Fibroblast of mammary gland (primary cell): Measurements from ENCODE around the gene TMEM38B.

Source experiments
- DNase-seq: peaks from one replicate; pipeline ENCODE4 v3.0.0-alpha.2; 2010; ENCODE audit warnings: low read depth
- H3K4me3 ChIP-seq: 2 replicates; pipeline ENCODE4 v1.5.1; 2011; ENCODE audit warnings: low read depth, mild to moderate bottlenecking, low read length, moderate library complexity; ENCODE audit not compliant: control insufficient read depth
- TF ChIP-seq, protein P1 (sequence below): conservative IDR thresholded peaks from 2 replicates; pipeline ENCODE4 v1.5.1; 2011; ENCODE audit warnings: low read depth, low read length, inconsistent platforms; ENCODE audit not compliant: control insufficient read depth, insufficient read depth

Gene TMEM38B

DNA sequence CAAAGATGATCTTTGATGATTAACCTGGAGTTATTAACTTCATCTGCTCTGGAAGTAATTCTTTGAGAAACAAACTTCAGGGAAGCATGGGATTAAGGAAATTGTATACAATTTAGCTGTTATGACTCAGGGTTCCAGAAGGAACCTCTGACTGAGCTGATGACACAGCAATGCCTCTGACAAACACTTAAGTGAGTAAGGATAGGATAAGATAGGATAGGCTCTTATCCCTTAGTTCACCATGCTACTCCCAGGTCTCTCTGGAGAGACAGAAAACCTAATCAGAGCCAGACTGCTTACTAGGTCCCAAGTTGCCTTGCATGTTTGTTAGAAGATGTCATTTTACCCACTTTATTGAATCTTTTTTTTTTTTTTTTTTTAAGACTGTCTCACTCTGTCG lies 12.6 kb upstream of the TMEM38B start:
- no peak overlapping the region for H3K4me3 ChIP-seq
- peak; percentile 92 for DNase-seq
- TF ChIP-seq, protein P1, sequence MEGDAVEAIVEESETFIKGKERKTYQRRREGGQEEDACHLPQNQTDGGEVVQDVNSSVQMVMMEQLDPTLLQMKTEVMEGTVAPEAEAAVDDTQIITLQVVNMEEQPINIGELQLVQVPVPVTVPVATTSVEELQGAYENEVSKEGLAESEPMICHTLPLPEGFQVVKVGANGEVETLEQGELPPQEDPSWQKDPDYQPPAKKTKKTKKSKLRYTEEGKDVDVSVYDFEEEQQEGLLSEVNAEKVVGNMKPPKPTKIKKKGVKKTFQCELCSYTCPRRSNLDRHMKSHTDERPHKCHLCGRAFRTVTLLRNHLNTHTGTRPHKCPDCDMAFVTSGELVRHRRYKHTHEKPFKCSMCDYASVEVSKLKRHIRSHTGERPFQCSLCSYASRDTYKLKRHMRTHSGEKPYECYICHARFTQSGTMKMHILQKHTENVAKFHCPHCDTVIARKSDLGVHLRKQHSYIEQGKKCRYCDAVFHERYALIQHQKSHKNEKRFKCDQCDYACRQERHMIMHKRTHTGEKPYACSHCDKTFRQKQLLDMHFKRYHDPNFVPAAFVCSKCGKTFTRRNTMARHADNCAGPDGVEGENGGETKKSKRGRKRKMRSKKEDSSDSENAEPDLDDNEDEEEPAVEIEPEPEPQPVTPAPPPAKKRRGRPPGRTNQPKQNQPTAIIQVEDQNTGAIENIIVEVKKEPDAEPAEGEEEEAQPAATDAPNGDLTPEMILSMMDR: no peak

DNA sequence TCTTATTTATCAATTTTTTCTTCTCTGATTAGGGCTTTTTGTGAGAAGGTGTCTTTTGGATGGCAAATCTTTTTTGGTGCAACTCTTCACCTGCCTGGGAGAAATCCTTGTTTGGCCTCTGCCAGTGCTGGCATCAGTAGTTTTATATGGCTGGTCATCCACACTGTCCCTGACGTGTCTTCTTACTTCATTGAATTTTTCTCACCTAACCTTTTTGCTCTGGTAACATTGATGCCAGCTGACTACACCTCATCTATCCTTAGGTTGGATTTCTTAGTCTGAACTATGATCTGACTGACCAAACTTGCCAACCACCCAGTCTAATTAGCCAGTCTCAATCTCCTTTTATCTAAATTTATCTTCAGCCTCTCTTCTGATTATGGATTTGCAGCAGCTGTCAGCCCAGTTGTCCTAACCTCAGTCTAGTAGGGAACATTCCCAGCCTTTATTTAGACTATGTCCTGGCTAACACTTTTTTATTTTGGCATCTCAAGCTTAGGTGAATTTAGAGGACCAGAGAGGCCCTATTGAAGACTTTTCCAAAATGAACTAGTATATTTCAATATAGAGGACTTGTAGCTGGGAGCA lies 10.6 kb upstream of the TMEM38B start:
- DNase-seq: no peak
- no peak overlapping the region for H3K4me3 ChIP-seq
- TF ChIP-seq, protein P1: no peak

DNA sequence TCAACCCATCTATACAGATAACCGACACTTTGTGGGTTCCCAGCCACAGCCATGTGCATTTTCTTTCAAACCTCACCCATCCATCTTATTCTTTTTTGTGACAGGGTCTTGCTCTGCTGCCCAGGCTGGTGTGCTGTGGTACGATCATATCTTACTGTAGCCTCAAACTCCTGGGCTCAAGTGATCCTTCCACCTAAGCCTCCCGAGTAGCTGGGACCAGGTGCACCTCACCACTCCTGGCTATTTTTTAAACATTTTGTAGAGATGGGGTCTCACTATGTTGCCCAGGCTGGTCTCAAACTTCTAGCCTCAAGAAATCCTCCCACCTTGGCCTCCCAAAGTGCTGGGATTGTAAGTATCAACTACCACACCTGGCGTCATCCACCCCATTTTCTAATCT lies 7.4 kb upstream of the TMEM38B start:
- TF ChIP-seq, protein P1: no peak
- DNase-seq: no peak
- H3K4me3 ChIP-seq: no peak overlapping the region

DNA sequence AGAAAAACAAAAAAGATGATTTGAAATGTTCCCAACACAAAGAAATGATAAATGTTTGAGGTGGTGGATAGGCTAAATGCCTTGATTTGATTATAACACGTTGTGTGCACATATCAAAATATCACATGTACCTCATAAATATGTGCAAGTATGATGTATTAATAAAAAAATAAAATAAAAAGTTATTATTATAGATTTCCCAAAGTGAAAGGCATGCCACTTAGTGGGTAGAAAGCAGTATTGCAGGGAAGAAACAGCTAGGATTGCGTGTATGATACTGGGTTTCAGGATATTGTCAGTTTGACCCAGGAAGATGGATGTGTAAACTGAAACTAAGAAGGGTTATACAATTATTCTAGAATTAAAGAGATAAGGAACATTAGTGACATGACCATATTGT lies 3.6 kb upstream of the TMEM38B start:
- DNase-seq: no peak
- H3K4me3 ChIP-seq: no peak overlapping the region
- TF ChIP-seq, protein P1: peak; percentile 65

DNA sequence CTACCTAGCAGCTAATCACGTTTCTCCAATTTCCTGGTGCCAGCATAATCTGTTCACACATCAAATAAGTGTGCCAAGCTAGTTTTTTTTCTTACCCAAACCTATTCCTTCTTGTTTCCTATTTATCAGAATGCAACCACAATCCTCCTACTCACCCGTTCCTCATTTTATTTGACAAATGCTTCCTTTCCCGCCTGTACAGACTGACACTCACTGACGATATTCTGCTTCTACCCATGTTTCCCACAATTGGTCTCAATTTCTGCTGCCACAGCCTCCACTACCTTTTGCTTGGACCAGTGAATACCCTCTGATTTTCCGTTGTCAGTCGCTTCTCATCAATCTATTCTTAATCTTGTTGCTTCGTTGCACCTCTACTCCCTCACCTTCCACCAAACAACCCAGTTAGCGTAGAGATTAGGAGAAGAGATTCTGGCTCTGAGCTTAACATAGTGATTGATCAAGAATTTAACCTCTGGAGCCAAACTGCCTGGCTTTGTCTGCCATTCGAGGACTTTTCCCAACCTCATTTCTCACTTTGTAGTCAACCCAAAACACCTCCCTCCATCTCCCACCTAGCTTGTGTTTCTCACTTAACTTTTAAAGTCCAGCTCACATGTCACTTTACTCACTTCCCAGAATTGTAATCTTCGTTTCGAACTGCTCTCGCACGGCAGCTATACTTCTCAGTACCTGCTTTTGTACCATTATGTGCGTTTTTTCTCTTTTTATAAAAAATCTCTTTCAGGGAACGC lies 729 bp upstream of the TMEM38B start:
- TF ChIP-seq, protein P1: no peak
- DNase-seq: no peak
- peak overlapping the region; percentile 63 for H3K4me3 ChIP-seq

DNA sequence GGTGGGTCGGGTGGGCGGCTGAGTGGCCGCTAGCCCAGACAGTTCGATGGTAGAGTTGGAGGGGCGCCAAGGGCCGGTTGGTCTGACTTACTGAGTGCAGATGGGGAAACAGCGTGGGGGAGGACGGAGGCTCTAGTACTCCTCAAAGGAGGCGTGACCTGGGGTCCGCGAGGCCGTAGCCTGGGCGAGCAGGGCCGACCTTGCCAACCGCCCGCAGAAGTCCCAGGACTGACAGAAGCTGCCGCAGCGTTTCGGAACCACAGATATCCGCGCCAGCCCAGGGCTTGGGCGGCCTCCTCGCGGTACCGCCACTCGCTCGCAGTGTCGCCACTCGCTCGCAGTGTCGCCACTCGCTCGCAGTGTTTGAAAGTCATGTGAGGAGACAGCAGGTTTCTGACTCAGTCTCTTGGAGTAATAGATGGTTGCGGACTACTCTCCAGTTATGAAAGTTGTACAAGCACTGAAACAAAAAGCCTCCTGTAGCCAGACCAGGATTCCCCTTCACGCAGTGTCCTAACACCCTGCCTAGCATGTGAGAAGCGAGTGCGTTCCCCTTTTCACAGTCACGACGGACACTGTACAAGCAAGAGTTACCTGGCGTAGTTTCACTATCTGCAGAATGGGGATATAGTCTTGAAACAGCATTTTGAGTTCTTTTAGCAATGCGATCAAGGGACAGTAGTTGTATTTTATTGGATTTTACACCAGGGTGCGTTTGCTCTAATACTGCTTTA lies 674 bp downstream of the TMEM38B start:
- peak overlapping the region; percentile 75 for H3K4me3 ChIP-seq
- TF ChIP-seq, protein P1: no peak
- DNase-seq: peak; percentile 54
